Hepatocyte (in vitro differentiated cells): ENCODE measurements around the gene CTTN. TPM values are rescaled to one million over a fixed set of nuclear protein-coding genes. Genes with fewer than 3 reads are reported as not detected.

Experiments used
- DNase-seq: peaks from one replicate; pipeline ENCODE4 v3.0.0-alpha.2; 2016; ENCODE audit warnings: low spot score
- H2AFZ ChIP-seq: fragments of 200-600 bp; sonication (generic); 2 replicates; pipeline ENCODE4 v1.6.0; 2016; ENCODE audit warnings: antibody characterized with exemption, mild to moderate bottlenecking
- H3K27ac ChIP-seq: fragments of 200-600 bp; sonication (generic); 2 replicates; pipeline ENCODE4 v1.5.1; 2016; ENCODE audit warnings: mild to moderate bottlenecking
- H3K27me3 ChIP-seq: fragments of 200-600 bp; sonication (generic); 2 replicates; pipeline ENCODE4 v1.6.1; 2016
- H3K36me3 ChIP-seq: fragments of 200-600 bp; sonication (generic); replicated peaks from 2 replicates; pipeline ENCODE4 v1.5.1; 2016; ENCODE audit warnings: low read depth; ENCODE audit not compliant: insufficient read depth
- H3K4me1 ChIP-seq: fragments of 200-600 bp; sonication (generic); 2 replicates; pipeline ENCODE4 v1.5.1; 2016; ENCODE audit warnings: mild to moderate bottlenecking, moderate library complexity; ENCODE audit not compliant: insufficient read depth
- H3K4me2 ChIP-seq: fragments of 200-600 bp; sonication (generic); 2 replicates; pipeline ENCODE4 v1.6.0; 2016
- H3K4me3 ChIP-seq: fragments of 200-600 bp; sonication (generic); 2 replicates; pipeline ENCODE4 v1.5.1; 2016; ENCODE audit warnings: mild to moderate bottlenecking
- H3K79me2 ChIP-seq: fragments of 200-600 bp; sonication (generic); 2 replicates; pipeline ENCODE4 v1.6.0; 2017; ENCODE audit warnings: mild to moderate bottlenecking
- H3K9me2 ChIP-seq: fragments of 200-600 bp; sonication (generic); replicated peaks from 2 replicates; pipeline ENCODE4 v1.6.0; 2017; ENCODE audit warnings: mild to moderate bottlenecking; ENCODE audit not compliant: insufficient read depth
- H3K9me3 ChIP-seq: fragments of 200-600 bp; sonication (generic); 2 replicates; pipeline ENCODE4 v1.5.1; 2016; ENCODE audit warnings: low read depth, mild to moderate bottlenecking
- H4K20me1 ChIP-seq: fragments of 200-600 bp; sonication (generic); 2 replicates; pipeline ENCODE4 v1.6.0; 2016; ENCODE audit warnings: mild to moderate bottlenecking; ENCODE audit not compliant: insufficient read depth, poor library complexity, severe bottlenecking
- CTCF ChIP-seq: fragments of 200-600 bp; sonication (generic); IDR thresholded peaks from 2 replicates; pipeline ENCODE4 v1.5.1; 2016; ENCODE audit warnings: antibody characterized with exemption, mild to moderate bottlenecking; ENCODE audit not compliant: poor library complexity
- EZH2 ChIP-seq: fragments of 200-600 bp; sonication (generic); IDR thresholded peaks from 2 replicates; pipeline ENCODE4 v1.6.1; 2016; ENCODE audit warnings: antibody characterized with exemption, mild to moderate bottlenecking, borderline replicate concordance
- EZH2phosphoT487 ChIP-seq: fragments of 200-600 bp; sonication (generic); IDR thresholded peaks from one replicate; pipeline ENCODE4 v1.6.1; 2018; ENCODE audit warnings: antibody characterized with exemption, mild to moderate bottlenecking, low read depth, moderate library complexity; ENCODE audit not compliant: unreplicated experiment, severe bottlenecking
- WGBS: methylation state at CpG from one replicate; pipeline ENCODE4 v1.1.6; 2016; ENCODE audit warnings: low lambda C conversion rate; ENCODE audit errors: missing lambda C conversion rate; 5-methylcytosine and 5-hydroxymethylcytosine counted together
- polyA plus RNA-seq: library from polyadenylated mRNA; unstranded; fragments of >200 nt; fragmentation: Nextera tagmentation; extraction: Ambion mirVana; gene quantifications from 2 replicates; pipeline ENCODE4 v1.2.1, GENCODE V29; 2016
- total RNA-seq: library from RNA; depleted of rRNA; stranded (reverse); fragments of >200 nt; gene quantifications from 2 replicates; pipeline ENCODE4 v1.2.3, GENCODE V29; 2014

The CTTN gene
- total and polyA plus RNA-seq, 2 experiments from 2014 or later = 154 to 207 TPM

GRCh38 chr11:70381872-70382861, 16.2 kb upstream of the CTTN start:
- Histone ChIP-seq H3K9me3 (no peaks in the 10 kb centered on the region), H3K4me1 (no peaks in the 10 kb centered on the region), H3K4me2 (no peak overlapping the region), H3K9me2 (no peaks in the 10 kb centered on the region), H3K4me3 (no peak overlapping the region), H4K20me1 (no peaks in the 10 kb centered on the region), H2AFZ (no peak overlapping the region), H3K27me3 (no peaks in the 10 kb centered on the region), H3K79me2 (no peaks in the 10 kb centered on the region), H3K36me3 (no peaks in the 10 kb centered on the region), H3K27ac (no peak overlapping the region)
- no peak for DNase-seq
- 82% methylated on average over 15 of the region's 15 CpGs for WGBS
- no peak for TF ChIP-seq CTCF
- no peak for TF ChIP-seq EZH2phosphoT487
- no peak for TF ChIP-seq EZH2

GRCh38 chr11:70383664-70384565, 14.4 kb upstream of the CTTN start:
- no peak overlapping the region for H3K27ac ChIP-seq
- 90% methylated on average over 11 of the region's 11 CpGs for WGBS
- H3K9me2 ChIP-seq = no peaks in the 10 kb centered on the region
- TF ChIP-seq CTCF = no peak
- TF ChIP-seq EZH2 = no peak
- TF ChIP-seq EZH2phosphoT487 = no peak
- no peaks in the 10 kb centered on the region for H3K36me3 ChIP-seq
- H4K20me1 ChIP-seq = no peaks in the 10 kb centered on the region
- H3K9me3 ChIP-seq = no peaks in the 10 kb centered on the region
- no peak overlapping the region for H2AFZ ChIP-seq
- H3K4me3 ChIP-seq = no peak overlapping the region
- H3K4me1 ChIP-seq = no peaks in the 10 kb centered on the region
- H3K79me2 ChIP-seq = no peaks in the 10 kb centered on the region
- DNase-seq = no peak
- H3K4me2 ChIP-seq = no peak overlapping the region
- H3K27me3 ChIP-seq = no peaks in the 10 kb centered on the region

GRCh38 chr11:70384566-70385152, 13.7 kb upstream of the CTTN start:
- 94% methylated on average over 18 of the region's 18 CpGs for whole genome bisulfite sequencing
- Histone ChIP-seq H3K9me2 (no peaks in the 10 kb centered on the region), H3K4me1 (no peaks in the 10 kb centered on the region), H3K9me3 (no peaks in the 10 kb centered on the region), H3K36me3 (no peaks in the 10 kb centered on the region), H3K79me2 (no peaks in the 10 kb centered on the region), H2AFZ (no peak overlapping the region), H4K20me1 (no peaks in the 10 kb centered on the region), H3K4me3 (no peak overlapping the region), H3K27ac (no peak overlapping the region), H3K27me3 (no peaks in the 10 kb centered on the region), H3K4me2 (no peak overlapping the region)
- no peak for TF ChIP-seq EZH2phosphoT487
- no peak for TF ChIP-seq EZH2
- TF ChIP-seq CTCF = no peak
- no peak for DNase-seq
